ENCODE measurements around the gene NTRK3.

The NTRK3 gene

DNA sequence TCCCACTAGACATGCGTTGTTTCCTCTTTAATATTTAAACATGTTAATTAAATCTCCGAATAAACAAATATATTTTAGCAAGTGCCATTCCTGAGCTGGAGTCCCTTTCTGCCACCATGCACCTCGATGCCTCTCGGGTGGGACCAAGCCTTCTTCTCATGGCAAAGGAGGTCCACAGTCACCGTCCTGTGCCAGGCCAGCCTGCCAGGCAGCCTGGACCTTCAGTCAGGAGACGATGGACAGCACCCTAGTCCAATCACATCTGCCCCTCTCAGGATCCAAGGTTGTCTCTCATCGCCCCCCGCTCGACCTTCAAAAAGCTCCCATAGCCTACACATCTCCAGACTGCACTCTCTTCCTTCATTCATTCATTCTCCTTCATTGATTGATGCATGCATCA, 22.6 kb downstream of the NTRK3 start:
- no peaks in the 10 kb centered on the region for H3K9me3 Mint-ChIP-seq
- no peak overlapping the region for H3K27ac Mint-ChIP-seq
- peaks cover 5% of the 10 kb centered on the region for H3K27me3 Mint-ChIP-seq
- CTCF ChIA-PET, result interaction anchor here (1.2 kb wide), 1 partner anchor 11 kb away, joined by 6 read pairs; no protein-coding TSS in a partner anchor
- DNase-seq, result no peak
- H3K4me3 Mint-ChIP-seq, result no peak overlapping the region
- no peaks in the 10 kb centered on the region for H3K4me1 Mint-ChIP-seq
- no peaks in the 10 kb centered on the region for H3K36me3 Mint-ChIP-seq

DNA sequence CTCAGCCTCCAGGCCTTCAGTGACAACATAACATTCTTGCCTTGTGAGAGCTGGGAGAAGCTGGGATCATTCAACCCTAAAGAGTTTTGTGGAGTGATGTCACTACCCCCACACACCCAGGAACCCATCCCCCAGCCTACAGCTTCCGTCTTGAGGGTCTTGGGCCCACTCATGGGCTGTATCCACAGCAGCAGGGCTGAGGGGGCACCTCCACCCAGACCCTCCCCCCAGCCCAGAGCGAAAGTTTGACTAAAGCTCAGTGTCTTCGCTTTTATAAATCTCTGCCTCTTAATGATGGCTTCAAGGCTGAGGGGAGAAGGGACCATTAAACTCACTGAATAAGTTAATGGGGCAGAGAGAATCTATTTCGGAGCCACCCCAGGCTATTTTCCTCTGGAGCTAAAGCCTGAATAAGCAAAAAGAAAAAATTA, 23.8 kb downstream of the NTRK3 start:
- H3K4me1 Mint-ChIP-seq, result no peaks in the 10 kb centered on the region
- peaks cover 10% of the 10 kb centered on the region for H3K27me3 Mint-ChIP-seq
- no peak for DNase-seq
- no peak overlapping the region for H3K27ac Mint-ChIP-seq
- CTCF ChIA-PET, result interaction anchor here (1.0 to 3.3 kb wide), 2 partner anchors 11 to 14 kb away, joined by 3 to 9 read pairs; no protein-coding TSS in a partner anchor
- H3K4me3 Mint-ChIP-seq, result no peak overlapping the region
- no peaks in the 10 kb centered on the region for H3K9me3 Mint-ChIP-seq
- no peaks in the 10 kb centered on the region for H3K36me3 Mint-ChIP-seq

DNA sequence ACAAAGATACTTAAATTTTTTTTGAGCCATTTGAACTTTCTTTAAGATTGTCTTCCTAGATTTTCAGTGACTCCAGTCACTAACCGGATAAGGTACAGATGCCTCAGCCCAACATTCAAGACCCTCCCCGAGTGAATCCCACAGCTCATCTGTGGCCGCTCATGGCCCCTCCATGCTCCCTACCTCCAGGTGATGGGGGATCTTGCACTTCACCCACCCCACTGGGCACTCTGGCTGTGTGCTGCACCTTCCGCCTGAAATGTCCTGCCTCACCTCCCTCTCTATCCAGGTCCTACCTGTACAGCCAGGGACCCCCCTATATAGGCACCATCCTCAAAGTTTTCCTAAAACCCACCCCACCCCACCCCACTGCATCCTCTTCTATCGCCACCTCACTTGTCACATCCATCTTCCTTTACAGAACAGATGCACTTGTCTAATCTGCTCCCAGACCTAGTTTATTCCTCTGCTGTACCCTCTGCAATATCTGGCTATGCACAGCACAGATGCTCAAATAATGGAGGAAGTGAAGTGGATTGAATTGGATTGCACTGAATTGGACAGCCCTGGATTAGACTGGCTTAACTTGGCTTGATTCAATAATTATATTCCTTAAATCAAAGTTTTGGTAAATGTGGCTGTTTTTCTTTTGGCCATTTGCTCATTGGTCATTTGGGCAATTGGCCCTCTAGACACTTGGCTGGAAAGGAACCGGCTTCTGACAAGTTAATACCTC, 24.5 kb downstream of the NTRK3 start:
- no peaks in the 10 kb centered on the region for H3K9me3 Mint-ChIP-seq

DNA sequence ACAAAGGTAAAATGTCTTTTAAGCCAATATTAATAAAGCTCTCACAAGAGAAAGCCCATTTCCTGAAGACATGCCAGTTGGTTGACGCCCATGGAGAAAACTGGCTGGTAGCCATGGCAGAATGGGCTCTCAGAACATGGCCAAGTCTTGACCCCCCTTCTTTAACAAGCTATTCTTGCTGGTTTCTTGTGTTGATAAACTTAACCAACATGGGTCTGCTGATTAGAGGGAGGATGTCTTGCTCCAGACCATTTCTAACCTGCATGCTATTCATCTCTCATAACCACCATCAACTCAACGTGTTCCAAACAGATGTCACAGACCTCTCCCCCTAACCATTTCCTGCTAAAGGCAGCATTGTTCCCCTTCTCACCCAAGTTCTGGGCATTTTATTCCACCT, 25.7 kb downstream of the NTRK3 start:
- Mint-ChIP-seq H3K9me3 (no peaks in the 10 kb centered on the region), H3K27me3 (peaks cover 17% of the 10 kb centered on the region), H3K36me3 (no peaks in the 10 kb centered on the region), H3K4me3 (no peak overlapping the region), H3K27ac (no peak overlapping the region), H3K4me1 (no peaks in the 10 kb centered on the region)
- CTCF ChIA-PET, result interaction anchor here (1.2 to 3.3 kb wide), 2 partner anchors 14 to 16 kb away, joined by 3 to 9 read pairs; no protein-coding TSS in a partner anchor
- DNase-seq, result no peak

More for the DNA sequence above, 24.5 kb downstream of the NTRK3 start:
- no peaks in the 10 kb centered on the region for H3K4me1 Mint-ChIP-seq
- H3K27ac Mint-ChIP-seq, result no peak overlapping the region
- no peak overlapping the region for H3K4me3 Mint-ChIP-seq
- peaks cover 10% of the 10 kb centered on the region for H3K27me3 Mint-ChIP-seq
- H3K36me3 Mint-ChIP-seq, result no peaks in the 10 kb centered on the region
- DNase-seq, result no peak
- CTCF ChIA-PET, result interaction anchor here (1.0 to 3.3 kb wide), 2 partner anchors 10 to 14 kb away, joined by 3 to 9 read pairs; no protein-coding TSS in a partner anchor

DNA sequence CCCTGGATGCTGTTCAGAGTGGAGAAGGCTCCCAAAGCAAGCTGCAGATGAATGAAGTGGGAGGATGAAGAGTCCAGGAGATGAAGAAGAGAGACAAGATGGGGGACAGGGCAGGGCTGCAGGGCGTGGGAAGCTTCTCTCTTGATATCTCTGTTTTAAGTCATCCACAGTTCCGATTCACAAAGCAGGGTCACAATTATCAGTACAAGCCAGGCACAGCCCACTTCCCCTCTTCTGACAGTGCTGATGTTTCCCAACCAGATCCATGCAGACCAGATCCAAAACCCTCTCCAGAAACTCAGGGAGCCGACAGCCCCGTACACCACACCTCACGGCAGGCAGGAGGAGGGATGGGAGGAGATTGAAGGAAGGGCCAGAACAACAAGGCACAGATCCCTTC, 31.1 kb downstream of the NTRK3 start:
- Mint-ChIP-seq H3K4me1 (no peaks in the 10 kb centered on the region), H3K9me3 (no peaks in the 10 kb centered on the region), H3K27me3 (peaks cover 23% of the 10 kb centered on the region), H3K36me3 (no peaks in the 10 kb centered on the region), H3K27ac (no peak overlapping the region), H3K4me3 (no peak overlapping the region)
- no peak for DNase-seq
- CTCF ChIA-PET, result no interaction called here

DNA sequence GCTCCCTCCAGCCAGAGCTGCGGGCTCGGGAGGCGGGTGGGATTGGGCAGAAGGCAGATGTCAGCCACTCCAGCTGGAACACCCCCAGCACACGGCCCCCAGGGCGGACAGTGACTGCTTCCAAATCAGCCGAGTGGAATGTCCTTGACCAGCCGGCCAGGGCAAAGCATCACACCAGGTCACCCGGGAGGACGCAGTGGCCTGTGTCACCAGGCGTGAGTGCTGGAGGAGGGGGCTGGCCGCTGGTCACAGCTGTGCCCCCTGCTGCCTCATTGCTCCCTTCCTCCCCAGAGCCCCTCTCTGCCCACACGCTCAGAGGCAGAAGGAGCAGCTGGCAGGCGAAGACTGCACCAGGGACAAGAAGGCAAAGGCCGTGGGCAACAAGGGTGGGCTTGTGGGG, 33.5 kb downstream of the NTRK3 start:
- Mint-ChIP-seq H3K9me3 (no peaks in the 10 kb centered on the region), H3K4me3 (no peak overlapping the region), H3K36me3 (no peaks in the 10 kb centered on the region), H3K27me3 (peaks cover 25% of the 10 kb centered on the region), H3K27ac (no peak overlapping the region), H3K4me1 (no peaks in the 10 kb centered on the region)
- CTCF ChIA-PET, result interaction anchor here (1.3 to 1.6 kb wide), 2 partner anchors 10 to 24 kb away, joined by 3 read pairs; no protein-coding TSS in a partner anchor
- DNase-seq, result no peak

DNA sequence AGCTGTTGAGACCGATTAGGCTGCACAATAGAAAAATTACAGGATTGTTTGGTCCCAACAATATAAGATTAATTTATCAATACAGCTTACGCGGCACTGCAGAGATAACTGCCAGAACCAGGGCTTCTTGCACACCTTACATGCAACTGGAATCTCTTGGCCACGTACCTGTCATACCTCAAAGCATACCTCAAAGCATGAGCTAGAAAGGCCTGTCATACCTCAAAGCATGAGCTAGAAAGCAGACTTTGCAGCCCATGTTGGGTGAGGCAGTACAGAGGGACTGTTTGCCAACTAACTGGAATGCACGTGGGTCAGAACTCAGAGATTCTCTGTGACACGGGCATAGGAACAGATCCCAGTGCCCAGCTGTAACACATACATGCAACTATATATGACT, 34.7 kb downstream of the NTRK3 start:
- CTCF ChIA-PET, result interaction anchor here (1.3 to 1.6 kb wide), 2 partner anchors 11 to 26 kb away, joined by 3 read pairs; no protein-coding TSS in a partner anchor
- H3K4me1 Mint-ChIP-seq, result no peaks in the 10 kb centered on the region
- no peaks in the 10 kb centered on the region for H3K9me3 Mint-ChIP-seq
- H3K27me3 Mint-ChIP-seq, result peaks cover 22% of the 10 kb centered on the region
- H3K36me3 Mint-ChIP-seq, result no peaks in the 10 kb centered on the region
- no peak for DNase-seq
- H3K27ac Mint-ChIP-seq, result no peak overlapping the region
- no peak overlapping the region for H3K4me3 Mint-ChIP-seq

DNA sequence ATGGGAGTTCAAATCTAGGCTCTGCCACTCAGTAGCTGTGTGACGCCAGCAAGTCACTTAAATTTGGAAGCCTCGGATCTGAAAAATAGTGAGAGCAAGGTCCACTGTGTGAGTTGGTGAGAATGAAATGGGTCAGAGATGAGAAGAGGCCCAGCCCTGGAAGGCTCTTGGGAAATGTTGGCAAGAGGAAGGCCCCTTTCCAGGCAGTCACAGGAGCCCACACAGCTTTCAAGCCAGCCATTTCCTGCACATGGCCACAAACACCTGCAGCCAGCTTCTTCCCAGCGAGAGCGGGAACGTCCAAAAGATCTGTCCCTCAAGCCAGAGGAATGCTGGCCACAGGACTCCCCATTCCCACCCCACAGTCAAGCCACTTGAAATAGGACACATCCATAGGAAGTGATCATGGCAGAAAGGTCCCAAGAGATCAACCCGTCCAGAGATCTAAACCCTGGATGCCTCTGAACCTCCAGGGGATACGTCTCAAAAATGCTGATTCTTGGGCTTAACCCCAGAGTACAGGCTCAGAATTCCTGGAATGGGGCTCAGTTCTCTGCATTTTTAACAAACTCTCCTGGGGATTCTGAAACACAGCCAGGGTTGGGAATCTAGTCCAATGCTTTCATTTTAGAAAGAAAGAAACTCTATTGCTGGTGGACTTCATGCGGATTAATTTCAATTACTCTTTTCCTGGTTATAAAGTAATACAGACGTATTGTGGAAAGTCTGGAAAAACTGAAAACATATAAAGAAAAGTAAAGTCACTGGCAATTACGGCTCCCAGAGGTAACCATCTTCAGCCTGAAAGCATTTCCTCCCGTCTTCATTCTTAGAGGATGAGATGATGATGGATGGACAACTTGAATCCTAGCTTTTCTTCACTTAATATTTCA, 35.9 kb downstream of the NTRK3 start:
- H3K4me3 Mint-ChIP-seq, result no peak overlapping the region
- no peak for DNase-seq
- CTCF ChIA-PET, result no interaction called here

DNA sequence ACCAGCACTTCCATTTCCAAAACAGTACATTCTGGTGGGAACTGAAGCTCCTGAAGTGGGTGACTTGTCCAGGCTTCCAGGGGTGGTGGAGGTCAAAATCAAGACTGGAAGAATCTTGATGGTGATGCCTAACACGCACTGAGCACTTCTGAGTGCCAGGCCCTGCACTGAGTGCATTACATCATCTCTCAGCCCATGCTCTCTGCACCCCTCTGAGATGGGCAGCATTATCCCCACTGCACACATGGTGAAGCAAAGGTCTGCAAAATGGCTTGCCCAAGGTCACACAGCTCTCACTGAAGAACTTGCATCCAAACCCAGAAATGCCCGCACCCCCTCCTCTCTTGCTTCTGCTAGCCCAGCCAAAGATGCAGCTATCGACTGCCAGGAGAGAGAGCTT, 36.9 kb downstream of the NTRK3 start:
- no peaks in the 10 kb centered on the region for H3K36me3 Mint-ChIP-seq
- CTCF ChIA-PET, result no interaction called here
- no peak for DNase-seq
- H3K27ac Mint-ChIP-seq, result no peak overlapping the region
- no peak overlapping the region for H3K4me3 Mint-ChIP-seq
- H3K9me3 Mint-ChIP-seq, result no peaks in the 10 kb centered on the region
- peaks cover 4% of the 10 kb centered on the region for H3K27me3 Mint-ChIP-seq
- H3K4me1 Mint-ChIP-seq, result no peaks in the 10 kb centered on the region

More for the DNA sequence above, 35.9 kb downstream of the NTRK3 start:
- Mint-ChIP-seq H3K36me3 (no peaks in the 10 kb centered on the region), H3K27me3 (peaks cover 14% of the 10 kb centered on the region), H3K27ac (no peak overlapping the region), H3K4me1 (no peaks in the 10 kb centered on the region), H3K9me3 (no peaks in the 10 kb centered on the region)

DNA sequence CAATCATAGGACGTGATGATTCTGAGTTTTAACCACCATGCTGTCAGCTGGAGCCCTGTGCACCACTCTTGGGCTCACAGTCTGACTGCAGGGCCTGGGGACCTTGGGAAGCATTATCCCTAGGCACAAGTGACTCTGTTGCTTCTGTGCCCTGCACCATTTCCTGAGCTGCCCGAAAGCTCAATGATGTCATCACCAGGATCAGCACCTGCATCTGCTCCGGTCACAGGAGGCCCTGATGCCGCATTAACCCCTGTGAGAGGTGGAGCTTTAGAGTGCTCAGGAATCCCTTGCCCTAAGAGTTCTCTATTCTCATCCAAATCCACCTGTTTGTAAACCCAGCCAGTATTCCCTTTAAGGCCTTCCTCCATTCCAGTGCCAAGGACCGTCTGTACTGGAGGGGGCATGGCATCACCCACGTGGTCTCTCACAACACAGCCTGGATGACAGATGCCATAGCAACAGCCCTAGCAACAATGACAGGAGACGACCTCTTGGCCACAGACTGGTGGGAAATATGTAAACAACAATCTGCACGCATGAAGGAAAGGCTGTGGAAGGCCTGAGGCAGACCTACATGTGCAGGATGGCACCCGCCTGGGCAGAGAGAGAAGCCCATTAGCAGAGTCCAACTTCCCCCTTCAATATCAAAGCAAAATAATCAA, 37.9 kb downstream of the NTRK3 start:
- Mint-ChIP-seq H3K27me3 (peaks cover 4% of the 10 kb centered on the region), H3K9me3 (no peaks in the 10 kb centered on the region), H3K36me3 (no peaks in the 10 kb centered on the region), H3K27ac (no peak overlapping the region), H3K4me3 (no peak overlapping the region), H3K4me1 (no peaks in the 10 kb centered on the region)
- no peak for DNase-seq
- CTCF ChIA-PET, result no interaction called here

DNA sequence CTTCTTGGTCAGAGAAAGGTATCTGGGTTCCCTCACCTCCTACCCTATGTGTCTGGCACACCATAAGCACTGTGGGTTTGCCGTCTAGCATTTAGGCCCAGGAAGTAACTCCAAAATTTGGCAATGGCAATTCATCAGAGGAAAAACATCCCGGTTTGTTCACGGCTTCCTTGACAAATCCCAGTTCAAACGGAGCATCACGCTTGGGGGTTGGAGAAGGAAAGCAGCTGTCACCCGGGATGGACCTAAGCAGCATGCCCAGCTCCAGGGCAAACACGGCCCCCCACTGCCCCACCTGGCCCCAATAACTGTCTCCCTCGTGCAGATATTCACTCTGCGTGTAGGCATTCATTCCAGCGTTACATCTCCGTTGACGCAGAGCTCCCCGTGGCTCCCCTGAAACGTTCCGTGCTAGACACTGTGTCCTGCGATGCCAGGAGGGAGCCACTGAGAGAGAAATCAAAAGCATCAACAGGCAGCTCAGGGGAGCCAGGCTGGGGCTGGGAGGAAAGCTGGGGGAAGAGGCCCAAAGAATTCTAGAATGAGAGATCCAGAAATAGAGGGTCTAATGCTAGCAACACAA, 41.4 kb downstream of the NTRK3 start:
- CTCF ChIA-PET, result no interaction called here
- Mint-ChIP-seq H3K4me1 (no peaks in the 10 kb centered on the region), H3K9me3 (no peaks in the 10 kb centered on the region), H3K4me3 (no peak overlapping the region), H3K36me3 (no peaks in the 10 kb centered on the region), H3K27me3 (peaks cover 4% of the 10 kb centered on the region), H3K27ac (no peak overlapping the region)
- no peak for DNase-seq

DNA sequence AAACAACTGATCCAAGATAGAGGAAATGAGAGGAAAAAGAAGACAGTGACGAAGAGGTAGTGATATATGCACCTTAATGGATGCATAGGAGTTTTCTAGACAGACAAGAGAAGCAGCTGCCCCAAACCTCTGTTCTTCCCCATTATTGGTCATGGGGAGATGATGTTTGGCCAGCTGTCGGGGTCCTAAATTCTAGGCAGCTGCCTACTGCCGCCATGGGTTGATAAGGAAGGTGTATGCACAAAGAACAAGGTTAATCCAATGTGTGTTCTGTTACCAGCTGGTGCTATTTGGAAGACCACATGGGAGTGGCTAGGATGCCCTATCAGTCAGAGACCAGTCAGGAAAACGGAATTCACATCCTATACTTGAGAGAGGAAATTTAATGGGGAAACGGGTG, 47.4 kb downstream of the NTRK3 start:
- CTCF ChIA-PET, result no interaction called here
- H3K27me3 Mint-ChIP-seq, result peaks cover 14% of the 10 kb centered on the region
- H3K36me3 Mint-ChIP-seq, result no peaks in the 10 kb centered on the region
- no peaks in the 10 kb centered on the region for H3K4me1 Mint-ChIP-seq
- H3K27ac Mint-ChIP-seq, result no peak overlapping the region
- no peak for DNase-seq
- H3K4me3 Mint-ChIP-seq, result no peak overlapping the region
- H3K9me3 Mint-ChIP-seq, result no peaks in the 10 kb centered on the region

DNA sequence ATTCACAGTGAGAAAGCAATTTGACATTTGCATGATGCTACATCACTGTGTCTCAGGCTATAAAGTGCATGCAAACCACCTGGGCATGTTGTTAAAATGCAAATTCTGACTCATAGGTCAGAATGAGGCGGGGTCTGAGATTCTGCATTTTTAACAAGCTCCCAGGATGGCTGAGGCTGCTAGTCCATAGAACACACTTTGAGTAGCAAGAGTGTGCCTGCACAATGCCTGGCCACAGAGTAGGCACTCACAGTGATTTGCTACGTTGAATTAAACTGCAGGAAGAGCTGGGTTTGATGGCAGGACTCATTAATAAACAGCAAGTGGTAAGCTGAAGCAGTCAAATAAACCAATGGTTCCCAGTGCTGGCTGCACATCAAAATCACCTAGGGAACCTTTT, 48.1 kb downstream of the NTRK3 start:
- H3K36me3 Mint-ChIP-seq, result no peaks in the 10 kb centered on the region
- H3K4me1 Mint-ChIP-seq, result no peaks in the 10 kb centered on the region
- no peak for DNase-seq
- CTCF ChIA-PET, result no interaction called here
- no peaks in the 10 kb centered on the region for H3K9me3 Mint-ChIP-seq
- no peak overlapping the region for H3K27ac Mint-ChIP-seq
- no peak overlapping the region for H3K4me3 Mint-ChIP-seq
- H3K27me3 Mint-ChIP-seq, result peaks cover 14% of the 10 kb centered on the region

DNA sequence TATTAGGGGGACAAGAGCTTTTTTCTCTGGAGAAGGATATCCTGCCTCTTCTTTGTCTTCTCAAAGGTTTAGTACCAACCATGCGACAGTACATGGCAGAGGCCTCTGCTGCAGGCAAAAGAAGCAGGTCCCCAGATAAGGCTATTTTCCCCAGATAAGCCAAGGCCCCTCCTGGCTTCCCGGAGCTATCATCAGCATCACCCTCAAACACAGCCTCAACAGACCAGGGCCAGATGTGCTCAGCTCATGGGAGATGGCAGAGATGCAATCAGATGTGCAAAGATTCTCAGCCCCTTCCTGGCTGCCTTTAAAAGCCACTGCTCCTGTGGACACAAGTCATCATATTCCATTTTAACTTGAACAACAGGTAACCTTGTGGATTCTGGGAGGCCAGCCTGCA, 49.0 kb downstream of the NTRK3 start:
- Mint-ChIP-seq H3K4me1 (no peaks in the 10 kb centered on the region), H3K9me3 (no peaks in the 10 kb centered on the region), H3K4me3 (no peak overlapping the region), H3K36me3 (no peaks in the 10 kb centered on the region), H3K27ac (no peak overlapping the region), H3K27me3 (peaks cover 14% of the 10 kb centered on the region)
- CTCF ChIA-PET, result no interaction called here
- DNase-seq, result no peak
